WTC11 (cell line): ENCODE measurements around the gene RNF121. TPM values are rescaled to one million over a fixed set of nuclear protein-coding genes. Genes with fewer than 3 reads are reported as not detected.

ENCODE experiments used
- ATAC-seq: fragments of 200-7000 bp; cut with Tn5 transposase; 2 replicates; pipeline ENCODE4 v1.10.0; 2021; ENCODE audit warnings: mild to moderate bottlenecking, moderate library complexity
- CTCF ChIA-PET: fragments of 300-600 bp; sonication (Branson Sonifier 250); formaldehyde crosslinking; loops from one replicate; lab custom pipeline; 2021; ENCODE audit warnings: antibody characterized with exemption; lab: Charles Lee
- POLR2A ChIA-PET: fragments of 350-600 bp; sonication (Branson Sonifier 250); formaldehyde crosslinking; loops from one replicate; lab custom pipeline; 2021; ENCODE audit warnings: antibody characterized with exemption; lab: Charles Lee
- DNase-seq: peaks from one replicate; pipeline ENCODE4 v3.0.0; 2021; ENCODE audit warnings: low spot score
- H3K27ac Mint-ChIP-seq: 2 replicates; pipeline ENCODE4 v1.8.0; 2021; ENCODE audit warnings: mixed read lengths
- H3K27me3 Mint-ChIP-seq: 2 replicates; pipeline ENCODE4 v1.8.0; 2021; ENCODE audit warnings: low read depth, mild to moderate bottlenecking, moderate library complexity, mixed read lengths
- H3K36me3 Mint-ChIP-seq: 2 replicates; pipeline ENCODE4 v1.8.0; 2021; ENCODE audit warnings: mixed read lengths
- H3K4me1 Mint-ChIP-seq: 2 replicates; pipeline ENCODE4 v1.8.0; 2022; ENCODE audit warnings: mixed read lengths
- H3K4me3 Mint-ChIP-seq: 2 replicates; pipeline ENCODE4 v1.8.0; 2021; ENCODE audit warnings: mild to moderate bottlenecking, moderate library complexity, mixed read lengths
- H3K9me3 Mint-ChIP-seq: 2 replicates; pipeline ENCODE4 v1.8.0; 2021; ENCODE audit warnings: mixed read lengths
- GRHL2 ChIP-seq: fragments of 250-450 bp; sonication (Bioruptor Pico); IDR thresholded peaks from 2 replicates; pipeline ENCODE4 v1.8.0; 2022; ENCODE audit warnings: mild to moderate bottlenecking, moderate library complexity; ENCODE audit not compliant: insufficient replicate concordance, severe bottlenecking
- HMGA2 ChIP-seq: fragments of 250-450 bp; sonication (Bioruptor Pico); IDR thresholded peaks from 2 replicates; pipeline ENCODE4 v1.4.0; 2021; ENCODE audit warnings: mild to moderate bottlenecking, moderate library complexity
- IRF2 ChIP-seq: sonication (generic); formaldehyde crosslinking; IDR thresholded peaks from 2 replicates; pipeline ENCODE4 v1.8.0; 2022; ENCODE audit warnings: low read depth, missing genetic modification reagents, borderline replicate concordance
- JUN ChIP-seq: sonication (generic); formaldehyde crosslinking; IDR thresholded peaks from 2 replicates; pipeline ENCODE4 v1.8.0; 2023; ENCODE audit warnings: mild to moderate bottlenecking, missing genetic modification reagents
- KAT7 ChIP-seq: sonication (generic); formaldehyde crosslinking; IDR thresholded peaks from 2 replicates; pipeline ENCODE4 v1.8.1; 2023; ENCODE audit warnings: missing genetic modification reagents, mild to moderate bottlenecking, borderline replicate concordance
- NFE2L1 ChIP-seq: sonication (generic); formaldehyde crosslinking; IDR thresholded peaks from 2 replicates; pipeline ENCODE4 v1.8.1; 2023; ENCODE audit warnings: missing genetic modification reagents
- NR3C1 ChIP-seq: sonication (generic); formaldehyde crosslinking; conservative IDR thresholded peaks from 2 replicates; pipeline ENCODE4 v1.8.1; 2023; ENCODE audit warnings: low read depth, mild to moderate bottlenecking, missing genetic modification reagents
- TEAD1 ChIP-seq: sonication (generic); formaldehyde crosslinking; IDR thresholded peaks from 2 replicates; pipeline ENCODE4 v1.8.0; 2022; ENCODE audit warnings: mild to moderate bottlenecking, missing genetic modification reagents
- ZNF121 ChIP-seq: sonication (generic); formaldehyde crosslinking; IDR thresholded peaks from 2 replicates; pipeline ENCODE4 v1.8.0; 2023; ENCODE audit warnings: missing genetic modification reagents
- ZNF396 ChIP-seq: fragments of 250-450 bp; sonication (Bioruptor Pico); IDR thresholded peaks from 2 replicates; pipeline ENCODE4 v1.8.0; 2021; ENCODE audit warnings: mild to moderate bottlenecking, moderate library complexity, borderline replicate concordance
- ZNF416 ChIP-seq: fragments of 250-450 bp; sonication (Bioruptor Pico); IDR thresholded peaks from 2 replicates; pipeline ENCODE4 v1.9.0; 2021; ENCODE audit warnings: mild to moderate bottlenecking, inconsistent platforms
- total RNA-seq: library from RNA; stranded (reverse); gene quantifications from 3 replicates; pipeline ENCODE4 v1.2.3, GENCODE V29; 2021
- TF ChIP-seq, protein P1 (sequence below): sonication (generic); formaldehyde crosslinking; IDR thresholded peaks from 2 replicates; pipeline ENCODE4 v1.8.1; 2022; ENCODE audit warnings: low read depth, missing genetic modification reagents, borderline replicate concordance
- TF ChIP-seq, protein P2 (sequence below): fragments of 250-450 bp; sonication (Bioruptor Pico); IDR thresholded peaks from 2 replicates; pipeline ENCODE4 v1.9.0; 2021; ENCODE audit warnings: mild to moderate bottlenecking
- TF ChIP-seq, protein P3 (sequence below): sonication (generic); formaldehyde crosslinking; IDR thresholded peaks from 2 replicates; pipeline ENCODE4 v1.8.1; 2023; ENCODE audit warnings: mild to moderate bottlenecking, missing genetic modification reagents, moderate library complexity
- TF ChIP-seq, protein P4 (sequence below): sonication (generic); formaldehyde crosslinking; IDR thresholded peaks from 2 replicates; pipeline ENCODE4 v1.8.0; 2023; ENCODE audit warnings: missing genetic modification reagents
- TF ChIP-seq, protein P5 (sequence below): sonication (generic); formaldehyde crosslinking; IDR thresholded peaks from 2 replicates; pipeline ENCODE4 v1.8.1; 2022; ENCODE audit warnings: low read depth, mild to moderate bottlenecking, moderate library complexity, missing genetic modification reagents, borderline replicate concordance
- TF ChIP-seq, protein P6 (sequence below): fragments of 250-450 bp; sonication (Bioruptor Pico); conservative IDR thresholded peaks from 2 replicates; pipeline ENCODE4 v1.9.0; 2021; ENCODE audit warnings: mild to moderate bottlenecking

The RNF121 gene
- total RNA-seq, 1 experiment from 2014 or later = 40.2 TPM

DNA sequence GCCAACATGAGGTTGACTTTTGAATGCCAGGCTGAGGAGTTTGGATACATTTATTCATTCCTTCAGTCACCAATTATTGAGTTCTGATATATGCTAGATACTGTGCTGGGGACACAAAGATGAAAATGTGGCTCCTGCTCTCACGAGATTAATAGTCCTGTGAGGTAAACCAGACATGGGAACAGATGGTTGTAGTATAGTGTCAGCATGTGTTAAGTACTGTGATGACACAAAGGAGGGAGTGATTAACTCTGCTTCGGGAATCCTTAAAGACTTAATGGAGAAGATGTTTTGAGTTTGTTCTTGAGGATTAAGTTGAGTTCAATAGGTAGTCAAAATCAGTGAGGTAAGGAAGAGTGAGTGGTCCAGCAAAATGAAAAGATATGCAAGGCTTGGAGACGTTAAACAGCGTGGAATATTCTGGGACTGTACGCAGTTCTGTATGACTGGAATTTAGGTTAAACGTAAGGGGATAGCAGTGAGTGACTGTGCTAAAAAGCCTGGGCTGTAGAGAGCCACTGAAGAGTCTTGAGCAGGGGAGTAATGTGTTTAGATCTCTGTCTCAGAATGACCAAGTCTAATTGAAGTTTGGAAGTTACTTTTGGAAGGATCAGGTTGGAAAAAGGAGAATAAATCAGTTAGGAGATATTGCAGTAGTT lies 11.8 kb downstream of the RNF121 start:
- no peak for DNase-seq
- Mint-ChIP-seq H3K4me1 (no peaks in the 10 kb centered on the region), H3K9me3 (no peaks in the 10 kb centered on the region), H3K4me3 (no peak overlapping the region), H3K27ac (no peak overlapping the region), H3K36me3 (no peaks in the 10 kb centered on the region), H3K27me3 (no peaks in the 10 kb centered on the region)
- ChIA-PET POLR2A (no interaction called here), CTCF (no interaction called here)
- TF ChIP-seq, protein P1, sequence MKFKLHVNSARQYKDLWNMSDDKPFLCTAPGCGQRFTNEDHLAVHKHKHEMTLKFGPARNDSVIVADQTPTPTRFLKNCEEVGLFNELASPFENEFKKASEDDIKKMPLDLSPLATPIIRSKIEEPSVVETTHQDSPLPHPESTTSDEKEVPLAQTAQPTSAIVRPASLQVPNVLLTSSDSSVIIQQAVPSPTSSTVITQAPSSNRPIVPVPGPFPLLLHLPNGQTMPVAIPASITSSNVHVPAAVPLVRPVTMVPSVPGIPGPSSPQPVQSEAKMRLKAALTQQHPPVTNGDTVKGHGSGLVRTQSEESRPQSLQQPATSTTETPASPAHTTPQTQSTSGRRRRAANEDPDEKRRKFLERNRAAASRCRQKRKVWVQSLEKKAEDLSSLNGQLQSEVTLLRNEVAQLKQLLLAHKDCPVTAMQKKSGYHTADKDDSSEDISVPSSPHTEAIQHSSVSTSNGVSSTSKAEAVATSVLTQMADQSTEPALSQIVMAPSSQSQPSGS (CRISPR knock-in tag) = no peak
- no peak for TF ChIP-seq NR3C1 (CRISPR knock-in tag)
- TF ChIP-seq, protein P2, sequence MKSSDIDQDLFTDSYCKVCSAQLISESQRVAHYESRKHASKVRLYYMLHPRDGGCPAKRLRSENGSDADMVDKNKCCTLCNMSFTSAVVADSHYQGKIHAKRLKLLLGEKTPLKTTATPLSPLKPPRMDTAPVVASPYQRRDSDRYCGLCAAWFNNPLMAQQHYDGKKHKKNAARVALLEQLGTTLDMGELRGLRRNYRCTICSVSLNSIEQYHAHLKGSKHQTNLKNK (CRISPR knock-in tag) = no peak
- TF ChIP-seq, protein P3, sequence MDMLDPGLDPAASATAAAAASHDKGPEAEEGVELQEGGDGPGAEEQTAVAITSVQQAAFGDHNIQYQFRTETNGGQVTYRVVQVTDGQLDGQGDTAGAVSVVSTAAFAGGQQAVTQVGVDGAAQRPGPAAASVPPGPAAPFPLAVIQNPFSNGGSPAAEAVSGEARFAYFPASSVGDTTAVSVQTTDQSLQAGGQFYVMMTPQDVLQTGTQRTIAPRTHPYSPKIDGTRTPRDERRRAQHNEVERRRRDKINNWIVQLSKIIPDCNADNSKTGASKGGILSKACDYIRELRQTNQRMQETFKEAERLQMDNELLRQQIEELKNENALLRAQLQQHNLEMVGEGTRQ = no peak
- TF ChIP-seq TEAD1 (CRISPR knock-in tag) = no peak
- TF ChIP-seq, protein P4, sequence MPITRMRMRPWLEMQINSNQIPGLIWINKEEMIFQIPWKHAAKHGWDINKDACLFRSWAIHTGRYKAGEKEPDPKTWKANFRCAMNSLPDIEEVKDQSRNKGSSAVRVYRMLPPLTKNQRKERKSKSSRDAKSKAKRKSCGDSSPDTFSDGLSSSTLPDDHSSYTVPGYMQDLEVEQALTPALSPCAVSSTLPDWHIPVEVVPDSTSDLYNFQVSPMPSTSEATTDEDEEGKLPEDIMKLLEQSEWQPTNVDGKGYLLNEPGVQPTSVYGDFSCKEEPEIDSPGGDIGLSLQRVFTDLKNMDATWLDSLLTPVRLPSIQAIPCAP (CRISPR knock-in tag) = no peak
- TF ChIP-seq JUN (CRISPR knock-in tag) = no peak
- TF ChIP-seq ZNF416 = no peak
- TF ChIP-seq ZNF121 (CRISPR knock-in tag) = no peak
- TF ChIP-seq, protein P5, sequence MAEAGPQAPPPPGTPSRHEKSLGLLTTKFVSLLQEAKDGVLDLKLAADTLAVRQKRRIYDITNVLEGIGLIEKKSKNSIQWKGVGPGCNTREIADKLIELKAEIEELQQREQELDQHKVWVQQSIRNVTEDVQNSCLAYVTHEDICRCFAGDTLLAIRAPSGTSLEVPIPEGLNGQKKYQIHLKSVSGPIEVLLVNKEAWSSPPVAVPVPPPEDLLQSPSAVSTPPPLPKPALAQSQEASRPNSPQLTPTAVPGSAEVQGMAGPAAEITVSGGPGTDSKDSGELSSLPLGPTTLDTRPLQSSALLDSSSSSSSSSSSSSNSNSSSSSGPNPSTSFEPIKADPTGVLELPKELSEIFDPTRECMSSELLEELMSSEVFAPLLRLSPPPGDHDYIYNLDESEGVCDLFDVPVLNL (CRISPR knock-in tag) = no peak
- no peak for ATAC-seq

DNA sequence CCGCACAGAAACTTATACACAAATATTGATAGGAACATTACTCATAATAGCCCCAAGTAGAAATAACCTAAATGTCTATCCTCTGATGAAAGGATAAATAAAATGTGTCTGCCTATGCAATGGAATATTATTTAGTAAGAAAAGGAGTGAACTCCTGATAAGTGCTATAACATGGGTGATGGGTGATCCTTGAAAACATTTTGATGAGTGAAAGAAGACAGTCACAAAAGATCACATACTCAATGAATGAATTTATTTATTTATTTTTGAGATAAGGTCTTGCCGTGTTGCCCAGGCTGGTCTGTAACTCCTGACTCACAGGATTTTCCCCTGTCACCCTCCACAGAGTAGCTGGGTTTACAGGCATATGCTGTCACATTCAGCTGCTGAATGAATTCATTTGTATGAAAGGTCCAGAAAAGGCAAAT lies 17.3 kb downstream of the RNF121 start:
- DNase-seq = no peak
- CTCF ChIA-PET = no interaction called here
- Mint-ChIP-seq H3K4me1 (no peaks in the 10 kb centered on the region), H3K9me3 (no peaks in the 10 kb centered on the region), H3K4me3 (no peak overlapping the region), H3K27ac (no peak overlapping the region), H3K27me3 (no peaks in the 10 kb centered on the region), H3K36me3 (no peaks in the 10 kb centered on the region)
- ATAC-seq = no peak
- POLR2A ChIA-PET = no interaction called here
- TF ChIP-seq NFE2L1 = no peak
- no peak for TF ChIP-seq IRF2
- TF ChIP-seq, protein P6, sequence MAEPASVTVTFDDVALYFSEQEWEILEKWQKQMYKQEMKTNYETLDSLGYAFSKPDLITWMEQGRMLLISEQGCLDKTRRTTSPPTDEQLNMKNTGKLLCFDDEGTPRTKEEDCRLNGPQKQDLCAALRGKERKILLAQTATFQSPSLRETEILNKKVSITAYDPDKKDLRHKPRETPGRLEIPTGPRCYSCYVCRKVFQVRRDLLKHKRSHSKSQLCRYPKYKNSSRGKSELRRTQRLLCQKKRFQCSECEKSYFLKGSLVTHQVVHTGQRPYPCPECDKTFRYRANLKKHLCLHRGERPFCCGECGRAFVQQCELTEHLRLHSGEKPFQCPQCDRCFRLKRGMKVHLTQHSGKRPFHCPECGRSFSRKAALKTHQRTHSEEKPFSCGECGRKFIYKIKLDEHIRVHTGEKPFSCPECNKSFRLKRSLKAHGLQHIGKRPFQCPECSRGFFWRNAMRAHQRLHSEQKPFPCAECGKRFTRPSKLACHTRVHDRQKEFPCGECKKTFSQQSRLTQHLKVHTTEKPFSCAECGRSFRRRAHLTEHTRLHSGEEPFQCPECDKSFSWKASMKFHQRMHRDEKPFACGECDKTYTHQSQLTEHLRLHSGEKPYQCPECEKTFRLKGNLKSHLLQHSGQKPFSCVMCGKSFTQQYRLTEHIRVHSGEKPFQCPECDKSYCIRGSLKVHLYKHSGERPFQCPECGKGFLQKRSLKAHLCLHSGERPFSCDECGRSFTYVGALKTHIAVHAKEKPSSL (CRISPR knock-in tag) = no peak
- TF ChIP-seq GRHL2 (CRISPR knock-in tag) = no peak
- no peak for TF ChIP-seq HMGA2 (CRISPR knock-in tag)
- TF ChIP-seq KAT7 (CRISPR knock-in tag) = no peak
- TF ChIP-seq ZNF396 (CRISPR knock-in tag) = no peak
- no peak for TF ChIP-seq NR3C1 (CRISPR knock-in tag)
